ENCODE data around the gene KICS2.

GRCh38 chr12:64207453-64207852 lies 14.6 kb downstream of the KICS2 start:
- TF ChIP-seq POLR2AphosphoS5 (IDR thresholded peaks at IDR 0.05; ENCODE audit: low read depth, low read length) (no peak), POLR2A (IDR thresholded peaks at IDR 0.05; ENCODE audit: low read depth, low read length) (no peak)

All from GM12892 (cell line).